GM12875 (cell line): Measurements from ENCODE around the gene NAIF1.
A peak's percentile ranks its signal among the peaks of the same experiment; 100 is the strongest.
"Not testable (repeated sequence)": the region's sequence is repeated elsewhere in the genome, so short reads cannot be mapped to it uniquely, and the experiment has no call there.

Experiments used
- H3K4me3 ChIP-seq: one replicate; pipeline ENCODE4 v1.5.1; 2011; ENCODE audit warnings: low read depth, low read length, control low read depth
- TF ChIP-seq, protein P1 (sequence below): IDR thresholded peaks from 2 replicates; pipeline ENCODE4 v1.5.1; 2011; ENCODE audit warnings: low read depth, mild to moderate bottlenecking, control low read depth, inconsistent platforms, low read length, moderate library complexity, borderline replicate concordance; ENCODE audit not compliant: insufficient read depth

Gene NAIF1

DNA sequence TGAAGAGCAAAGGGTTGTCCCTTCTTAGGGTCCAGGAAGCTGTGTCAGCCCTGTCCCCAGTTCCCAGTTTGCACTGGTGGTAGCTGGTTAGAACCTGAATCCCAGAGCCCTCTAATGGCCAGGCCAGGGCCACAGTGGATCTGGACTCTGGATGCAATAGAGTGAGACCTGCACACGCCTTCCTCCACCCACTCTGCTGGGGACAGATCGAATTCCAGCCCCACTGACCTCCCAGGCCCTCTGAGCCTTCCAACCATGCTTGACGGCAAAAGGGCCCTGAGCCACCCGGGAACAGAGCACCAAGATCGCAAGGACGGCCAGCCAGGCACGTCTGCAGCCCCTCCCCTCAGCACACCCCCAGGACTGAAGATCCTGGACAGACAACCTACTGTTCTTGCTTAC, 23.7 kb downstream of the NAIF1 start:
- H3K4me3 ChIP-seq: no peak overlapping the region
- TF ChIP-seq, protein P1, sequence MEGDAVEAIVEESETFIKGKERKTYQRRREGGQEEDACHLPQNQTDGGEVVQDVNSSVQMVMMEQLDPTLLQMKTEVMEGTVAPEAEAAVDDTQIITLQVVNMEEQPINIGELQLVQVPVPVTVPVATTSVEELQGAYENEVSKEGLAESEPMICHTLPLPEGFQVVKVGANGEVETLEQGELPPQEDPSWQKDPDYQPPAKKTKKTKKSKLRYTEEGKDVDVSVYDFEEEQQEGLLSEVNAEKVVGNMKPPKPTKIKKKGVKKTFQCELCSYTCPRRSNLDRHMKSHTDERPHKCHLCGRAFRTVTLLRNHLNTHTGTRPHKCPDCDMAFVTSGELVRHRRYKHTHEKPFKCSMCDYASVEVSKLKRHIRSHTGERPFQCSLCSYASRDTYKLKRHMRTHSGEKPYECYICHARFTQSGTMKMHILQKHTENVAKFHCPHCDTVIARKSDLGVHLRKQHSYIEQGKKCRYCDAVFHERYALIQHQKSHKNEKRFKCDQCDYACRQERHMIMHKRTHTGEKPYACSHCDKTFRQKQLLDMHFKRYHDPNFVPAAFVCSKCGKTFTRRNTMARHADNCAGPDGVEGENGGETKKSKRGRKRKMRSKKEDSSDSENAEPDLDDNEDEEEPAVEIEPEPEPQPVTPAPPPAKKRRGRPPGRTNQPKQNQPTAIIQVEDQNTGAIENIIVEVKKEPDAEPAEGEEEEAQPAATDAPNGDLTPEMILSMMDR: no peak

DNA sequence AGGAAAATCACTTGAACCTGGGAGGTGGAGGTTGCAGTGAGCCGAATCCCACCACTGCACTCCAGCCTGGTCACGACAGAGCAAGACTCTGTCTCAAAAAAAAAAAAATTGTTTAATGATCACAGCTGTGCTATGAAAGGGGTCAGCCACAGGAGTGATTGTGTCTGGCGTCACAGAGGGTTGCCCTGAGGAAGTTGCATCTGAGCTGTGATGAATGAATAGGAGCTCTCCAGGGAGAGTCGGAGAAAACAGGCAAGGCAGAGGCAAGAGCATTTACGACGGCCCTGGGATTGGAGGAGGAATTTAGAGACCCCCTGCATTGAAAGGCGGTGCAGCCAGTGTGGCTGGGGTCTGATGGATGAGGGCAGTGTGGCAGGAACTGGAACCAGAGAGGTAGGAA, 25.1 kb downstream of the NAIF1 start:
- TF ChIP-seq, protein P1: no peak
- no peak overlapping the region for H3K4me3 ChIP-seq

DNA sequence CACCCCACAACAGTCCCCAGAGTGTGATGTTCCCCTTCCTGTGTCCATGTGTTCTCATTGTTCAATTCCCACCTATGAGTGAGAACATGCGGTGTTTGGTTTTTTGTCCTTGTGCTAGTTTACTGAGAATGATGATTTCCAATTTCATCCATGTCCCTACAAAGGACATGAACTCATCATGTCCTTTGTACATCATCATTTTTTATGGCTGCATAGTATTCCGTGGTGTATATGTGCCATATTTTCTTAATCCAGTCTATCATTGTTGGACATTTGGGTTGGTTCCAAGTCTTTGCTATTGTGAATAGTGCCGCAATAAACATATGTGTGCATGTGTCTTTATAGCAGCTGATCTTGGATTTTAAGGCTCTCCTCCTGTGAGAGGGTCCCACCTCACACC, 26.3 kb downstream of the NAIF1 start:
- H3K4me3 ChIP-seq: not testable (repeated sequence)

DNA sequence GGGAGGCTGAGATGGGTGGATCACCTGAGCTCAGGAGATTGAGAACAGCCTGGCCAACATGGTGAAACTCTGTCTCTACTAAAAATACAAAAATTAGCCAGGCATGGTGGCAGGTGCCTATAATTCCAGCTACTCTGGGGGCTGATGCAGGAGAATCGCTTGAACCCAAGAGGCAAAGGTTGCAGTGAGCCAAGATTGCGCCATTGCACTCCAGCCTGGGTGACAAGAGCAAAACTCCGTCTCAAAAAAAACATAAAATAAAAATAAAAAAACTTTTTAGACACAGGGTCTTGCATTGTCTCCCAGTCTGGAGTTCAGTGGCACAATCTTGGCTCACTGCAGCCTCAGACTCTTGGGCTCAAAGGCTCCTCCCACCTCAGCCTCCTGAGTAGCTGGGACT, 30.6 kb downstream of the NAIF1 start:
- not testable (repeated sequence) for H3K4me3 ChIP-seq

DNA sequence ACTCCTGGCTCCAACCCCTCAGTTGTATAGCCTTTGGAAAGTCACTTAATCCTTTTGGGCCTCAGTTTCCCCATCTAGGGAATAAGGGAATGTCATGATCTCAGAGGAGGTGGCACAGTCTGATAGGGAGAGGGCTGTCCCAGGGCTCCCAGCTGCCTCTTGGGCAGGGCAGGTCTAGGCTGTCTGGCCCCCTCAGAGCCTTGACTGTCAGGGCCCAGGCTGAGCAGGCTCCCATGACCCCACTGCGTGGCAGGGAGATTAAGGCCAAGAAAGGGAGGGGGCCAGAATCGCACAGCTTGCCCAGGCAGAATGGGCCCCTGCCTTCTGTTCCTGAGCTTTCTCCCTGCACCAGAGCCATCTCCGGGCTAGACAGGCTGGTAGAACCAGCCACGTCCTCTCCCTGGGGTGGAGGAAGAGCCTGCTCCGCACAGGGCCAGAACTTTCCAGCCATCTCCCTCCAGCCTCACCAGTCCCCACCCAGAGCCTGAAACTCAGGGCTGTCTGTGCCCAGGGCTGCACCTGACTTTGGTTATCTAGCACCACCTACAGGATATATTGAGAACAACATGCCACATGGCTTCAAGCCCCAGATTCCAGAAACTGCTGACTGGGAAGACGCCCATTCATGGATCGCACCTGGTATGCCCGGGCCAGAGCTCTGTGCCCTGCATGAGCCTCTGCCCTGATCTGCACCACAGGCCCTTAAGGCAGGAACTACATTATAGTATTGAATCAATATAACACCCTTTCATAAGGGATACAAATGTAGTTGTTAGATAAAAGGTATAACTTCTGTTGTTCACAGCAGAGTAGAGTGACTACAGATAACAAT, 32.1 kb downstream of the NAIF1 start:
- no peak overlapping the region for H3K4me3 ChIP-seq

DNA sequence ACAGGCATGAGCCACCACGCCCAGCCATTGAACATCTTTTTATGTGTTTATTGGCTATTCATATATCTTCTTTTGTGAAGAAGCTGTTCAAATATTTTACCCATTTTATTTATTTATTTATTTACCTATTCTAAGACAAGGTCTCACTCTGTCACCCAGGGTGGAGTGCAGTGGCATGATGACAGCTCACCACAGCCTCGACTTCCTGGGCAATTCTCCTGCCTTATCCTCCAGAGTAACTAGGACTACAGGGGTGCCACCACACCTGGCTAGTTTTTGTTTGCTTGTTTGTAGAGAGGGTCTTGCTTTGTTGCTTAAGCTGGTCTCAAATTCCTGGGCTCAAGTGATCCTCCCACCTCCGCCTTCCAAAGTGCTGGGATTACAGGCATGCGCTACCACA, 33.5 kb downstream of the NAIF1 start:
- no peak overlapping the region for H3K4me3 ChIP-seq
- TF ChIP-seq, protein P1: no peak

More for the DNA sequence above, 32.1 kb downstream of the NAIF1 start:
- TF ChIP-seq, protein P1: peak; percentile 68; the same call in 1 of the 2 replicates

DNA sequence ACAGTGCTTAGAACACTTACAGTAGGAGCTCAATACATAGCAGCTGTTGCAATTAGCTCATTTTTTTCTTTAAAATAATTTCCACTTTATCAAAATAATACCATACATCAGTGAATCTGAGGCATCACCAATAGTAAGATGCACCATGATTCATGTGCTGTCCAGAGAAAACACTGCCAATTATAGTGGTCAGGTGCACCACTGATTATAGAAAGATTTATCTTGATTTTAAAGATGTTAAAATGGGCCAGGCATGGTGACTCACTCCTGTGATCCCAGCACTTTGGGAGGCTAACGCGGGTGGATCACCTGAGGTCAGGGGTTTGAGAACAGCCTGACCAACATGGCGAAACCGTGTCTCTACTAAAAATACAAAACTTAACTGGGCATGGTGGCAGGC, 39.4 kb downstream of the NAIF1 start:
- H3K4me3 ChIP-seq: no peak overlapping the region
- TF ChIP-seq, protein P1: no peak

DNA sequence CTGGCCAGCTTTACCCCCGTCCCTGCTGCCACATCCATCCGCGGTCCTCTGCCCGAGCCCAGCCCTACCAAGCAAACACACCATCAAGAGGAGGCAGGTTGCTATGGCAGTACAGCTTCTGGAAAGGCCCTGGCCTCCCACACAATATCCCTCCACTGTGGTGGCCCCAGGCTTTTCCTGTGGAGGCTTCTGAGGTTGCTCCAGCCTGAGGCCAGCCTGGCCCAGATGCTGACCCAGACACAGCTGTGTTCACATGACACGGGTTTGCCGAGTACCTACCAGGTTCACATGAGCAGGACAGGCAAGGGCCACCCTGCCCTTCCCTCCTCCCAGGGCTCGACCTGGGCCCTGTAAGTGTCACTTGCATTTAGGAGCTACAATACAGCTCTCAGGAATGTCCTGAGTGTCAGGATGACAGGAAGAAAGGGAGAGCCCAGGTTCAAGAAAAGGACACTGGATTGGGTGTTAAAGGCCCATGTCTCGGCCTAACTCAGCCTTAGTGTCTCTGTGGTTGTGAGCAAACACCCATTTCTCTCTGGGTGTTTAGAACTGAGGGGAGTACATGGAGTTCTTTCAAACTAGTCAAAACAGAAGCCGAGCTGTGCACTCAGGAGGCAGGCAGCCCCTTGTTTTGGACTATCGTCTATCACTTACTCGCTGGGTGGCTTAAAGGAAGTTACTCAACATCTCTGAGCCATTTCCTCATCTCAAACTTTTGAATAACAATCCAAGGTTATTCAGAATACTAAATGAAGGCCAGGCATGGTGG, 40.2 kb downstream of the NAIF1 start:
- no peak overlapping the region for H3K4me3 ChIP-seq
- TF ChIP-seq, protein P1: no peak
